SHP77 (cell line): ENCODE results near the gene TMEM131L.
"Not testable (repeated sequence)": the region's sequence is repeated elsewhere in the genome, so short reads cannot be mapped to it uniquely, and the experiment has no call there.

ENCODE experiments used
- DNase-seq, 2 experiments: peaks; one replicate each; lab custom pipeline; 2025; lab: John Stamatoyannopoulos, UW

Gene TMEM131L

DNA sequence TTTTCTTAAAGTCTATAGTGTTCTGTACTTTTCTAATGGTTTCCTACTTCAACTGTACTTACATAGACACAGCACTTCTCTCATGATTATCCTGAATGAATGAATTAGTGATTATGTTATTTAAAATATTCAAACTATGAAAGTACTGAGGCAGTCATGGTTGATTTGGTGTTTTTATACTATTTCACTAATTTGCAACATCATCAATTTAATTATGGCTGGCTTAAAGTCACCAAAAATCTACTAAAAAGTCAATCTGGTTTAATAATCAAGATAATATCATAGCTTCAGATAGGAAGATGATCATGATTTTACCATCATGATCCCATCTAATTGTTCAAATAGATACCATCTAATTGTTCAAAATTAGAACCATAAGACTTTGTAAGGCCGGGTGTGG is 16.8 kb upstream of the TMEM131L start:
- no peak for DNase-seq

GRCh38 chr4:153450544-153450917 is 15.6 kb upstream of the TMEM131L start:
- DNase-seq, result no peak

DNA sequence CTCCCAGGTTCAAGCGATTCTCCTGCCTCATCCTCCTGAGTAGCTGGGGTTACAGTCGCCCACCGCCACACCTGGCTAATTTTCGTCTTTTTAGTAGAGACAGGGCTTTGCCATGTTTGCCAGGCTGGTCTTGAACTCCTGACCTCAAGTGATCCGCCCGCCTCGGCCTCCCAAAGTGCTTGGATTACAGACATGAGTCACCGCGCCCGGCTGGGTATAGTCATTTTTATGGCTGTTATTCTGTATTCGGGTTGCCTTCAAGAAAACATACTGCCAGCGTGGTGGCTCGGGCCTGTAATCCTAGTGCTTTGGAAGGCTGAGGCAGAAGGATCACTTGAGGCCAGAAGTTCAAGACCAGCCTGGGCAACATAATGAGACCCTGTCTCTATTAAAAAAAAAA is 15.0 kb upstream of the TMEM131L start:
- not testable (repeated sequence) for DNase-seq

- no peak for DNase-seq
Measured at GRCh38 chr4:153451911-153452657, 14.1 kb upstream of the TMEM131L start.

GRCh38 chr4:153452658-153453378 is 13.3 kb upstream of the TMEM131L start:
- no peak for DNase-seq

- no peak for DNase-seq
Measured at GRCh38 chr4:153453402-153453801, 12.8 kb upstream of the TMEM131L start.

DNA sequence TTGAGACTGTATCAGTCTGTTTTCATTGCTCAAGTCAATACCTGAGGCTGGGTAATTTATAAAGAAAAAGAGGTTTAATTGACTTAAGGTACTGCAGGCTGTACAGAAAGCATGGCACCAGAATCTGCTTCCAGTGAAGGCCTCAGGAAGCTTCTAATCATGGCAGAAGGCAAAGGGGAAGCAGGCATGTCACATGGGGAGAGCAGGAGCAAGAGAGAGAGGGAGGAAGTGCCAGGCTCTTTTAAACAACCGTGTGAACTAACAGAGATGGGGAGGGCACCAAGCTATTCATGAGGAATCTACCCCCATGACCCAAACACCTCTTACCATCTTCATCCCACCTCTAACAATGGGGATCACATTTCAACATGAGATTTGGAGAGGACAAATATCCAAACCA is 7.2 kb upstream of the TMEM131L start:
- DNase-seq, result no peak

GRCh38 chr4:153461549-153461948 is 4.6 kb upstream of the TMEM131L start:
- DNase-seq, result not testable (repeated sequence)

- peak in 1 of 2 experiments; percentile 11 for DNase-seq
Measured at GRCh38 chr4:153464068-153464467, 2.1 kb upstream of the TMEM131L start.

DNA sequence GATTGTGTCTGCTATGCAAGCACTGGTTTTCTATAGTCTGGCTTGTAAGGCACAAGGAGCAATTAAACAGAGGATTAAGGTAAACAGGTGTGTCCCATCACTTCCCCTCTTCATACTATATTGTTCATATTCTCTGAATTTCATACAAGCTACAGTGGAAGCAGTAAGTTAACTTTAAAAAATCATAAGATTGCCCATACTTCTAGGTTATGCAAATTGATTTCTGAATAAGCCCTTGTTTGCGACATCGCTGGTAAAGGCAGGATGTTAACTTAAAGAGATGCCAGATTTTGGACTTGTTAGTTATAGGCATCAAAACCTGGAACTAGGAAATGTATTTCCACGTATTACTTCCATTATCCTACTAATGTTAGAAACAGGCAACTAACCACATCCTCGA is 1.0 kb upstream of the TMEM131L start:
- no peak for DNase-seq

DNA sequence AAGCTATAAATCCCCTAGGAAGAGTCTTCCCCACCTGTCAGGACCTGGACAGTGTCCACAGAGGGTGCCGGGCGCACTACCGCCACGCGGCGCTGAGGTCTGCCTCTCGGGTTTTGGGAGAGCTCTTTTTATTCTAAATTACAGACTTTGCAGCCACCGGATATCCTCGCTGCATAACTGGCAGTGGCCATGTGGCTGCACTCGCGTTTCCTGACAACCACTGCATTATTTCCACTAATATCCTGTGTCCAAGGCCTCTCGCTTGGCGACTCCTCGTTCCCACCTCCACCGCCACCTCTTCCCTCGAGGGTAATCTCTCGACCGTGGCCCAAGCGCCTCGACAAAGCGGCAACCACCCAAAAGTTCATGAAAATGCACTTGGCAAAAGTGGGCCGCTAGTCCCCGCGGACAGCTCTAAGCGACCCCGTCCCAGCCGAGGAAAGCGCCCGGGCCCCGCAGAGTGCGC is 512 bp upstream of the TMEM131L start:
- DNase-seq, result peak; percentile 22 to 30

GRCh38 chr4:153466949-153467896 is 1.1 kb downstream of the TMEM131L start:
- DNase-seq, result peak; percentile 13 to 33

GRCh38 chr4:153467897-153468262 is 1.7 kb downstream of the TMEM131L start:
- no peak for DNase-seq

- no peak for DNase-seq
Measured at GRCh38 chr4:153468587-153468986, 2.4 kb downstream of the TMEM131L start.

DNA sequence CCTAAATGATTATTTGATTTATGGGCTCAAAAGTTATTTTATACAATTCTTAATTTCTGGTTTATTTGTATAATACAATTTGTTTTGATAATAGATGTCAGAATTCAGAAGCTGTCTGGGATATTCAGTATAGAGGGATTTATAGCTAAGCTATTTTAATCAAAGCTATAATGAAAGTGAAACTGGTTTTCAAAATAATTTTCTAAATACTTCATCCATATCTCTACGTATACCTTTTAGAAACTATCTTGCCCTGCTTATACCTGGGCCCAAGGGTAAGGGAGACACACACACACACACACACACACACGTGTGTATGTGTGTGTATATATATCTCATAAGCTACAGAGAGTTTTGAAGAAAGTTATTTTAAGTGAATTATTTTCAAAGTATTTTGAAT is 2.9 kb downstream of the TMEM131L start:
- no peak for DNase-seq

DNA sequence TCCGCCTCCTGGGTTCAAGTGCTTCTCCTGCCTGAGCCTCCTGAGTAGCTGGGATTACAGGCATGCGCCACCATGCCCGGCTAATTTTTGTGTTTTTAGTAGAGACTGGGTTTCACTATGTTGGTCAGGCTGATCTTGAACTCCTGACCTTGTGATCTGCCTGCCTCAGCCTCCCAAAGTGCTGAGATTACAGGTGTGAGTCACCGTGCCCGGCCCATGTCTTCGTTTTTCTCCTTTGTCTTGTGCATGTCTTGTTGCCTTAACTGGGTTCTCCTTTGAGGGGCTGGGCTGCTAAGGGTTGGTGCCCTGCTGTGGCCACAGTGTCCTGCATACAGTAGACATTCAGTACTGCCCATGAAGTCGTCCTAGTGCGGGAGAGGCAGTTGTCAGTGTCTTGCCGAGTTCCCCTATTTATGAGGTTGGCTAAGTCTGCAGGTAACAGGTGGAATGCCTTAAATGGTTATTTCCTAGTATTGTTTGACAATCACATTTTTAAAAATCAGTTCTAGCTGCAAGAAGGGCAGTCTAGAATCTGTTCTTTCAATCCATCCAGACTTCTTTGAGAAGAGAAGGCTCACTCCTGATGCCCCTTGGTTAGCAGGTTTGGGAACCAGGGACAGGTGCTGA is 5.0 kb downstream of the TMEM131L start:
- not testable (repeated sequence) for DNase-seq

- no peak for DNase-seq
Measured at GRCh38 chr4:153471698-153472093, 5.5 kb downstream of the TMEM131L start.

DNA sequence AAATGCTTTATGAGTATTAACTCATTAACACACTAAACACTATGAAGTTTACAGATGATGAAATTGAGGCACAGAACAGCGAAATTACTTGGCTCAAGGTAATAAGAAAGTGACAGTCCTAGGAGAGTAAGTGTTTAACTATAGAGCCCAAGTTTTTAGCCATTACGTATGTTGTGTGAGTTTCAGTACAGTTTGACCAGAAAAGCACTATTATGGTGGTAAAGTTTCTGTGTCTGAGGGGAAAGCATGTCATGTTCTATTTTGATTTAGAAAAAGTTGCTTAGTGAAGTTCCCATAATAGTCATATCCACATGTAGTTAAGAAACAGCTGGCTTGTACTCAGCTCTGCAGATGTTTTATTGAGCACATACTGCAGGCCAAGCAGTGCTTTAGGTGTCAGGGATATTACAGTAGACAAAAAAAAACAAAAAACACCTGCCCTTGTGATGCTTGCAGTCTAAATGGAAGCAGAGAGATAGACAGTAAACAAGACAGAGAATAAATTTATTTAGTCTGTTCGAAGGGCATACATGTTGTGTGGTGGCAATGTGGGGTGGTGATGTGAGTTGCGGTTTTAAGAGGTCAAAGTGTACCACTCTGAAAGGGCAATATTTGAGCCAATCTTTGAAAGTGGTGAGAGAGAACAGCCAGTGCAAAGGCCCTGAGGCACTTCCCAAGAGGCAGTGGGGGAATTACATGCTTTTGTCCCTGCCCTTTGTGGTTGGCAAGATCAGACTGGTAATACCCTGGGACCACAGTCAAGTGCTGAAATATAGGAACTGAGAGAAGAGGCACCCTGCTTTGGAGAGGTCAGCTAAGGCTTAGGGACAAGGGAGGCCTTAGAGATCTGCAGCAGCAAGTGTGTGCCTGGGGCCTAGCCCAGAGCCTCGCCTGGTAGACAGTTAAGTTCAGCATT is 6.2 kb downstream of the TMEM131L start:
- DNase-seq, result no peak

DNA sequence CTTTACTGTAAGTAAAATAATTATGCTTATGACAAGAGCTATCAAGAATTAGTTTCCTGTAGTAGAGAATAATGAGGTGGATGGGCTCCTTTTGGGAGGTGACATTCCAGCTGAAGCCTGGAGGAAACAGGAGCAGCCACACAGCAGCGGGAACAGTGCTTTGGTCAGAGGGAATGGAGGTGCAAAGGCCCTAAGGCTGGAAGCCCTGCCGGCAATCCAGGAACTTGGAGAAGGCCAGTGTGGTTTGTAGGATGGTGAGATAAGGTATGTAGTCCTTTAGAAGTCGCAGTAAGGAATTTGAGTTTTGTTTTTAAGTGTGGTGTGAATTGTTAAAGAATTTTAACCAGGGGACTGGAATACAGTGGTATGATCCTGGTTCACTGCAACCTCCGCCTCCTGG is 8.1 kb downstream of the TMEM131L start:
- DNase-seq, result no peak

DNA sequence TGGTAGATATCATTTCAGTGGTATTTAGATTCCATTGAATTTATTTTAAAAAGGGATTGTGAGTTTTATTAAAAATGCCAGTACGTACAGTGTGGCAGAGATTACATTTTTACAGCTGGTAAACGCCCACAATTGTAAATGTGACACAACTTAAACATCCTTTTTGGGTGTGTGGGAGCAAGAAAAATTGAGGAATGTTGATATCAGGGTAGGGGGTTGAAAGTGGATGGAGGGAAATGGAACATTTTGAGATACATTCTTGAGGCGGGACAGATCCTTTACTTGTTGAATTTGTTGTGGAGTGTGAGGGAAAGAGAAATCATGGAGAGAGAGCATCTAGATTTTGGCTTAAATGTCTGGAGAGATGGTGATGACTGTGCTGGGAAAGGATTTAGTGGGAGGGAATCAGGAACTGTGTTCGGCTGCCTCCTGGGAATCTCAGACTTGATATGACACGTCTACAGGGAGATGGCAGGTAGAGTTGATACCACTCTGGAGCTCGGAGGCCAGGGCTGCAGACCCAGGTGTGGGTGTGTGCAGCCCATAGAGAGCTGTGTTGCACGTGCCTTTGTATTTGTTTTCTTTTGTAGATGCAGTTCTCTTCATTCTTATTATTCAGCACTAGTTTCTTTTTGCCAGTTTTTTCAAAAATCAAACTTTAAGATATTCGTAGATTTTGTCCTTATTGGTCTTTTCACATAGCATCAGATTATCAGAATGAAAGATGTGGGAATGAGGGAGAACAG is 10.8 kb downstream of the TMEM131L start:
- no peak for DNase-seq
